ENCODE results near the gene NPLOC4.

The NPLOC4 gene

DNA sequence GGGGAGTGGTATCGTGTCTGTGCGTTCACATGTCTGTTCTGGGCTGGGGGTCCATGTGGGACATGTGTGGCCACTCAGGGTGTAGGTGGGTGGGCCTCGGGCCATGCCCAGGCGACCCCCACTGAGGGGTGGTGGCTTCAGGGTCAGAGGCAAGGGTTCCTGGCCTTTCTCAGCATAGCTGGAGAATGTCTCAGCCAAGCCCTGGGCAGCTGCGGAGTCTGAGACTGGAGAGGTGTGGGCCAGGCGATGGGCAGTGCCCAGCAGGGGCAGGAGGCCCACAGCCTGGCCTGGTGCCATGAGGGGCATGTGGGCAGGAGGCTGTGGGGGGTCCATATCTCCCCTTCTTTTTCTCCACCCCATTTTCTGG is 107.5 kb downstream of the NPLOC4 start:
- ChIA-PET CTCF (interaction anchor here (1.0 to 1.3 kb wide), 2 partner anchors 8 to 10 kb away, joined by 3 read pairs; no protein-coding TSS in a partner anchor), POLR2A (interaction anchor here (0.6 kb wide), 1 partner anchor 103 kb away, joined by 5 read pairs; no protein-coding TSS in a partner anchor)
- TF ChIP-seq, protein P1, sequence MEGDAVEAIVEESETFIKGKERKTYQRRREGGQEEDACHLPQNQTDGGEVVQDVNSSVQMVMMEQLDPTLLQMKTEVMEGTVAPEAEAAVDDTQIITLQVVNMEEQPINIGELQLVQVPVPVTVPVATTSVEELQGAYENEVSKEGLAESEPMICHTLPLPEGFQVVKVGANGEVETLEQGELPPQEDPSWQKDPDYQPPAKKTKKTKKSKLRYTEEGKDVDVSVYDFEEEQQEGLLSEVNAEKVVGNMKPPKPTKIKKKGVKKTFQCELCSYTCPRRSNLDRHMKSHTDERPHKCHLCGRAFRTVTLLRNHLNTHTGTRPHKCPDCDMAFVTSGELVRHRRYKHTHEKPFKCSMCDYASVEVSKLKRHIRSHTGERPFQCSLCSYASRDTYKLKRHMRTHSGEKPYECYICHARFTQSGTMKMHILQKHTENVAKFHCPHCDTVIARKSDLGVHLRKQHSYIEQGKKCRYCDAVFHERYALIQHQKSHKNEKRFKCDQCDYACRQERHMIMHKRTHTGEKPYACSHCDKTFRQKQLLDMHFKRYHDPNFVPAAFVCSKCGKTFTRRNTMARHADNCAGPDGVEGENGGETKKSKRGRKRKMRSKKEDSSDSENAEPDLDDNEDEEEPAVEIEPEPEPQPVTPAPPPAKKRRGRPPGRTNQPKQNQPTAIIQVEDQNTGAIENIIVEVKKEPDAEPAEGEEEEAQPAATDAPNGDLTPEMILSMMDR (IDR thresholded peaks at IDR 0.05; ENCODE audit: control extremely low read depth, extremely low read depth, low read depth, missing control alignments) = no peak
- DNase-seq (ENCODE audit: extremely low spot score) = no peak

DNA sequence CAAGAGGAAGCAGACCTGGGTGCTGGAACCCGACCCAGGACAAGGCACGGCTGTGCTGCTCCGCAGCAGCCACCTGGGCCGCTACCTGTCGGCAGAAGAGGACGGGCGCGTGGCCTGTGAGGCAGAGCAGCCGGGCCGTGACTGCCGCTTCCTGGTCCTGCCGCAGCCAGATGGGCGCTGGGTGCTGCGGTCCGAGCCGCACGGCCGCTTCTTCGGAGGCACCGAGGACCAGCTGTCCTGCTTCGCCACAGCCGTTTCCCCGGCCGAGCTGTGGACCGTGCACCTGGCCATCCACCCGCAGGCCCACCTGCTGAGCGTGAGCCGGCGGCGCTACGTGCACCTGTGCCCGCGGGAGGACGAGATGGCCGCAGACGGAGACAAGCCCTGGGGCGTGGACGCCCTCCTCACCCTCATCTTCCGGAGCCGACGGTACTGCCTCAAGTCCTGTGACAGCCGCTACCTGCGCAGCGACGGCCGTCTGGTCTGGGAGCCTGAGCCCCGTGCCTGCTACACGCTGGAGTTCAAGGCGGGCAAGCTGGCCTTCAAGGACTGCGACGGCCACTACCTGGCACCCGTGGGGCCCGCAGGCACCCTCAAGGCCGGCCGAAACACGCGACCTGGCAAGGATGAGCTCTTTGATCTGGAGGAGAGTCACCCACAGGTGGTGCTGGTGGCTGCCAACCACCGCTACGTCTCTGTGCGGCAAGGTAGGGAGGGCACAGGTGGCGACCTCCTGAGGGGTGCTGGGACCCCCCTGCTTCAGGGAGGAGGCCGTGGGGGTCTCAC is 108.1 kb downstream of the NPLOC4 start:
- ChIA-PET CTCF (interaction anchor here (1.0 to 1.3 kb wide), 2 partner anchors 9 kb away, joined by 3 read pairs; no protein-coding TSS in a partner anchor), POLR2A (no interaction called here)
- DNase-seq (ENCODE audit: extremely low spot score) = no peak
- TF ChIP-seq, protein P1 (IDR thresholded peaks at IDR 0.05; ENCODE audit: control extremely low read depth, extremely low read depth, low read depth, missing control alignments) = no peak

DNA sequence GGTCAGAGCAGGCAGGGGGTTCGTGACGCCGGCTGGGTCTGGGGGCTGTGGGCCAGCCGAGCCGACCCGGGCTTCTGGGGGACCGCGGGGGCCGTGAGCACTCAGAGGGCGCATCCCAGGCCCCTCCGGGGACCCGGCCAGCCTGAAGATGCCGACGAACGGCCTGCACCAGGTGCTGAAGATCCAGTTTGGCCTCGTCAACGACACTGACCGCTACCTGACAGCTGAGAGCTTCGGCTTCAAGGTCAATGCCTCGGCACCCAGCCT is 108.6 kb downstream of the NPLOC4 start:
- DNase-seq (ENCODE audit: extremely low spot score) = no peak
- ChIA-PET POLR2A (no interaction called here), CTCF (interaction anchor here (1.3 kb wide), 1 partner anchor 8 kb away, joined by 3 read pairs; no protein-coding TSS in a partner anchor)
- TF ChIP-seq, protein P1 (IDR thresholded peaks at IDR 0.05; ENCODE audit: control extremely low read depth, extremely low read depth, low read depth, missing control alignments) = no peak

DNA sequence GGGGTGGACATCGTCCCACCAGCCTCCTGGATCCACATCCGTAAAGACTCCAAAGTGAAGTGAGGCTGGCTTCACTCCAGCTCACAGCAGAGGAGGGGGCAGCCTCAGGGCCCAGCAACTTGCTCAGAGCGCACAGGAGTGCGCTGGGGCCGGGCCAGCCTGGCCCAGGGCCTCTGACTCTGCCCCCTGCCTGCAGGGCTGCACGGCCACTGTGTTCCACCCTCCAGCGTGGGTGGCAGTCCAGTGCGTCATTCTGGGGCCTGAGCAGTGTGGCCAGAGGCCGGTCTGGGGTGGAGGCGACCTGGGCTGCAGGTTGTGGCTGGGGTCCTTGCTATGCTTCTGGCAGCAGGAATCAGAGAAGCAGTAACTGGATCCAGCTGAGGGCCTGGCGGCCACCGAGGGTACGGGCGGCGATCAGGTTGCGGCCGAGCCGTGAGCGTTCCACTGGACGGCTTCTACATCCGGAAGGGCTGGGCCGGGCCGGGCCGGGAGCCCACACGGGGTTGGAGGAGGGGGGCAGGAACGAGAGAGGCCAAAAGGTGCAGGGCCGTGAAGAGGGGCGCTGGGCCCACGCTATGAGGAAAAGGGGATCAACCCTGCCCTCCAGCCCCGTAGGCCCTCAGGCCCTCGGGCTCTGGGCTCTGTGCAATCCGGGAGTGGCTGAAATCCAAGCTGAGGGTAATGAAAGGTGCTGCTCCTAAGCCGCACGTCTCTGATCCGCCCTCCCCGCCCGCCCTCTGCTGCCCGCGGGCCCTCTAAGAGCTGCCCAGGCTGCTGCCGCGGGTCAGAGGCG is 109.1 kb downstream of the NPLOC4 start, which contains the start of gene FSCN2:
TSS of gene FSCN2 (plus strand) at position 787 of the 793 bp plus-strand sequence. CDS start 155 bp downstream, outside the sequence.
- no peak for DNase-seq (ENCODE audit: extremely low spot score)
- TF ChIP-seq, protein P1 (IDR thresholded peaks at IDR 0.05; ENCODE audit: control extremely low read depth, extremely low read depth, low read depth, missing control alignments) = no peak
- CTCF ChIA-PET = no interaction called here
- POLR2A ChIA-PET = no interaction called here

DNA sequence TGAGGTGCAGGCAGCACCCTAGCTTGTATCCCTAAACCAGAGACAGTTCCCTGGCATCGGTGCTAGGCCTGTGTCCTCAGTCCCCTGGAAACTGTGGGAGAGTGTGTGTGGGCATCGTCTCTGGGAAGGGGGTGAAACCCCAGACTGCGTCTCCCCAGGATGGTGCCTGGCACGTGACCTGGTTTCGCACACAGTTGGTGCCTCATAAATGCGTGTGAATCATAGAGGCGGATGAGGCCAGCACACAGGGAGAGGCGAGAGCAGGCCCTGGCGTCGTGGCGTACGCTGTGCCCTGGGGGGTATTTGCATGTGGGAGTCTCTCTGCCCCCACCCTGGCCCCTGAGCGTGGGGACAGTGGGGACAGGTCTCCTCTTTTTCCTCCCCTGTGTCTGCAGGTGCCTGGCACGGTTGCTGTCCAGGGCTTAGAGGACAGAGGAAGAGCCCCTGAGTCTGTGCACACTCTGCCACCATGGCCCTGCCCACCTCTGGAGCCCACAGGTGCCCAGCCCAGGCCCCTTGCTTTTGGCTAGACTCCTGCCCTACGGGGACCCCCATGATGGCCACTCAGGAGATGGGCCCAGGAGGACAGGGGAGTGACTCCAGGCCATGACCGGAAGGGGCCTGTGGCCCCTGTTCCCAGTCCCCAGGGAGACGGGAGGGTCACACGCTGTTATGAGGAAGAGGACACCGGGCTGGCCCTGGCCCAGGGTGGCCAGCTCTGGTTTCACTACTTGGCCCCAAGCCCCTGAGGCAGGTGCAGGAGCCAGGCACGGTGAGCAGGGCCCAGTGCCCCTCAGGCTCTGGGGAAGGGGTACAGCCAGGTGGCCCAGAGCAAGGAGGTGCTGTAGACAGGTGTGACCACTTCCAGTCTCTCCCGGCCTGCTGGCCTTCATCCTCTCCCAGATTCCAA is 110.0 kb downstream of the NPLOC4 start:
- DNase-seq (ENCODE audit: extremely low spot score) = no peak
- TF ChIP-seq, protein P1 (IDR thresholded peaks at IDR 0.05; ENCODE audit: control extremely low read depth, extremely low read depth, low read depth, missing control alignments) = no peak
- CTCF ChIA-PET = interaction anchor here (0.9 kb wide), 1 partner anchor 11 kb away, joined by 3 read pairs; no protein-coding TSS in a partner anchor
- POLR2A ChIA-PET = no interaction called here

DNA sequence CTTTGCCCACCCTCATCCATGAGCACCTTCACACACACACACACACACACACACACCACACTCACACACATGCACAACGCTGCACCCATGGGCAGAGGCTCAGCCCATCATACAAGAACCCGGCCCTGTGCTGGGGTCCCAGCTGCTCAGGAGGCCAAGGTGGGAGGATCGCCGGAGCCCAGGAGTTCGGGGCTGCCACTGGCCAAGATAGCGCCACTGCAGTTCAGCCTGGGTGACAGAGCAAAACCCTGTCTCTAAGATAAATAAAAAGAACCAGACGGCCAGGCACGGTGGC is 112.1 kb downstream of the NPLOC4 start:
- POLR2A ChIA-PET = no interaction called here
- DNase-seq (ENCODE audit: extremely low spot score) = no peak
- CTCF ChIA-PET = interaction anchor here (1.1 kb wide), 1 partner anchor 19 kb away, joined by 3 read pairs; no protein-coding TSS in a partner anchor
- TF ChIP-seq, protein P1 (IDR thresholded peaks at IDR 0.05; ENCODE audit: control extremely low read depth, extremely low read depth, low read depth, missing control alignments) = no peak
